ENCODE measurements around the gene ZNF680. TPM values are rescaled to one million over a fixed set of nuclear protein-coding genes. Genes with fewer than 3 reads are reported as not detected.

Gene ZNF680
- total RNA-seq, 1 experiment from 2014 or later = 11.2 TPM

DNA sequence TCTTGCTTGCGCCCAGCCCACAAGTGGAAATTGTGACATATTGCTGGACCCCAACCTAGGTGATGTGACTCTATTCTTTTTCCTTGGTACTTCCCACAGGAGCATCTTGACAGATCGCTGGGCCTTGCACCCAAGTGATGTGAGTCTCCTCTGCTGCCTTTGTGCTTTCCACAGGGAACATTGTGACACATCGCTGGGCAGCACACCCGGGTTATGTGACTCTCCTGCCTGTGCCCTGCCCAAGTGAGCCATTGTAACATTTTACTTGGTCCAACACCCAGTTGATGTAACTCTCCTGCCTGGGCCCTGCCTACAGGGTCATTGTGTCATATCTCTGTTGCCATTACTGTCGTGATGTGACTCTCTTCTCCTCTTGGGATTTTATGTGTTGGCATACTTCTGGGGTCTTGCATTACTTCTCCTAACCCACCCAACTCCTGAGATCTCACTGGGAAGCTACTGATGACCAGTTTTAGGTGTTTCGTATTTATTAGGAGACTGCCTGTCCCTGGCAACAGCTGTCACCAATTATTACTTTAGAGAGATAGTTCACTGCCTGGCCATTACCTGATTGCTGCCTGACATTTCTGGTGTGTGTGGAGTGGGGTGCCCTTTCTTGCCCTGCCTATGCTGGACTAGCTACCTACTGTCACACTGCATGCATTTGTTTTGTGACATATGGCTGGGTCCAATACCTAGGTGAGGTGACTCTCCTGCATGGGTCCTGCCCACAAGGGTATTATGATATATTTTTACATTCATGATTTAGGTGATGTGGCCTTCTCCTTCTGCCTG, 45.4 kb upstream of the ZNF680 start:
- no peak overlapping the region for H2AFZ ChIP-seq (ENCODE audit: low read depth, low read length, poor library complexity, severe bottlenecking)
- no peaks in the 10 kb centered on the region for H3K27me3 ChIP-seq (ENCODE audit: insufficient read depth, low read length)
- CTCF ChIA-PET = no interaction called here
- DNase-seq (ENCODE audit: low read depth, low spot score) (no peak), ATAC-seq (no peak)
- no peaks in the 10 kb centered on the region for H3K4me1 ChIP-seq (ENCODE audit: control insufficient read depth in 1 of 2, insufficient read depth in 2 of 2, low read length in 2 of 2)
- H3K27ac ChIP-seq (ENCODE audit: low read depth, low read length) = no peak overlapping the region
- RAD21 ChIA-PET (ENCODE audit: low non-redundant PET in 1 of 2, low total read pairs in 2 of 2, uncharacterized antibody in 2 of 2, unreplicated experiment in 2 of 2) = no interaction called here
- no peaks in the 10 kb centered on the region for H4K20me1 ChIP-seq (ENCODE audit: insufficient read depth)
- H3K36me3 ChIP-seq (ENCODE audit: control insufficient read depth in 1 of 2, insufficient read depth in 2 of 2, low read length in 2 of 2) = no peaks in the 10 kb centered on the region
- H3K9me3 ChIP-seq (ENCODE audit: control insufficient read depth in 1 of 2, insufficient read depth in 1 of 2, low read depth in 1 of 2, low read length in 2 of 2) = peaks cover 0 to 7% of the 10 kb centered on the region in 2 experiments; a peak in 1 of 4 replicates
- no peaks in the 10 kb centered on the region for H3K79me2 ChIP-seq (ENCODE audit: insufficient read depth, low read length)
- POLR2A ChIA-PET = no interaction called here
- no peaks in the 10 kb centered on the region for H3K9me2 ChIP-seq (ENCODE audit: insufficient read depth)
- H3K9ac ChIP-seq (ENCODE audit: low read length) = no peak overlapping the region
- no peak overlapping the region for H3K4me3 ChIP-seq (replicated peaks in 1 of 2; ENCODE audit: low read depth in 1 of 2, low read length in 2 of 2)
- intact Hi-C loops (cut with micrococcal nuclease) = no loop called here
- no peak overlapping the region for H3K4me2 ChIP-seq (ENCODE audit: low read length)
- TF ChIP-seq CBX3 (IDR thresholded peaks at IDR 0.05; ENCODE audit: low read depth) (no peak), FOSL1 (IDR thresholded peaks at IDR 0.05; ENCODE audit: low read depth) (no peak)
- TF ChIP-seq, protein P1, sequence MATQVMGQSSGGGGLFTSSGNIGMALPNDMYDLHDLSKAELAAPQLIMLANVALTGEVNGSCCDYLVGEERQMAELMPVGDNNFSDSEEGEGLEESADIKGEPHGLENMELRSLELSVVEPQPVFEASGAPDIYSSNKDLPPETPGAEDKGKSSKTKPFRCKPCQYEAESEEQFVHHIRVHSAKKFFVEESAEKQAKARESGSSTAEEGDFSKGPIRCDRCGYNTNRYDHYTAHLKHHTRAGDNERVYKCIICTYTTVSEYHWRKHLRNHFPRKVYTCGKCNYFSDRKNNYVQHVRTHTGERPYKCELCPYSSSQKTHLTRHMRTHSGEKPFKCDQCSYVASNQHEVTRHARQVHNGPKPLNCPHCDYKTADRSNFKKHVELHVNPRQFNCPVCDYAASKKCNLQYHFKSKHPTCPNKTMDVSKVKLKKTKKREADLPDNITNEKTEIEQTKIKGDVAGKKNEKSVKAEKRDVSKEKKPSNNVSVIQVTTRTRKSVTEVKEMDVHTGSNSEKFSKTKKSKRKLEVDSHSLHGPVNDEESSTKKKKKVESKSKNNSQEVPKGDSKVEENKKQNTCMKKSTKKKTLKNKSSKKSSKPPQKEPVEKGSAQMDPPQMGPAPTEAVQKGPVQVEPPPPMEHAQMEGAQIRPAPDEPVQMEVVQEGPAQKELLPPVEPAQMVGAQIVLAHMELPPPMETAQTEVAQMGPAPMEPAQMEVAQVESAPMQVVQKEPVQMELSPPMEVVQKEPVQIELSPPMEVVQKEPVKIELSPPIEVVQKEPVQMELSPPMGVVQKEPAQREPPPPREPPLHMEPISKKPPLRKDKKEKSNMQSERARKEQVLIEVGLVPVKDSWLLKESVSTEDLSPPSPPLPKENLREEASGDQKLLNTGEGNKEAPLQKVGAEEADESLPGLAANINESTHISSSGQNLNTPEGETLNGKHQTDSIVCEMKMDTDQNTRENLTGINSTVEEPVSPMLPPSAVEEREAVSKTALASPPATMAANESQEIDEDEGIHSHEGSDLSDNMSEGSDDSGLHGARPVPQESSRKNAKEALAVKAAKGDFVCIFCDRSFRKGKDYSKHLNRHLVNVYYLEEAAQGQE (IDR thresholded peaks at IDR 0.05; ENCODE audit: low read depth) = no peak
- no TSS peak for BruUV-seq (replicated peaks)

DNA sequence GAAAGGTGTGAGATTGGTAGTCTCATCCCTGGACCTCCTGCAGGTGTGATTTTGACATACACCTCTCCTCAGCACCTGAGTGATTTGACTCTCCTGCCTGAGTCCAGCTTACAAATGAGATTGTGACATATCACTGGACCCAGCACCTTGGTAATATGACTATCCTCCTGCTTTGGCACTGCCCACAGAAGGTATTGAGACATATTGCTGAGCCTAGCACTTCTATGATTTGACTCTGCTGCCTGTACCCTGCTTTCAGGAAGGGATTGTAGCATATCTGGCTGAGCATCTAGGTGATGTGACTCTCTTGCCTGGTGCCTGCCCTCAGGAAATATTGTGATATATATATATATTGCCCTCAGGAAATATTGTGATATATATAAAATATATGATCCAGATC, 43.5 kb upstream of the ZNF680 start:
- no peak overlapping the region for H2AFZ ChIP-seq (ENCODE audit: low read depth, low read length, poor library complexity, severe bottlenecking)
- ChIA-PET CTCF (no interaction called here), POLR2A (no interaction called here), RAD21 (ENCODE audit: low non-redundant PET in 1 of 2, low total read pairs in 2 of 2, uncharacterized antibody in 2 of 2, unreplicated experiment in 2 of 2) (no interaction called here)
- H3K27ac ChIP-seq (ENCODE audit: low read depth, low read length) = no peak overlapping the region
- H3K4me2 ChIP-seq (ENCODE audit: low read length) = no peak overlapping the region
- no TSS peak for BruUV-seq (replicated peaks)
- no peaks in the 10 kb centered on the region for H3K4me1 ChIP-seq (ENCODE audit: control insufficient read depth in 1 of 2, insufficient read depth in 2 of 2, low read length in 2 of 2)
- H3K36me3 ChIP-seq (ENCODE audit: control insufficient read depth in 1 of 2, insufficient read depth in 2 of 2, low read length in 2 of 2) = no peaks in the 10 kb centered on the region
- H3K9ac ChIP-seq (ENCODE audit: low read length) = no peak overlapping the region
- no peaks in the 10 kb centered on the region for H3K9me2 ChIP-seq (ENCODE audit: insufficient read depth)
- intact Hi-C loops (cut with micrococcal nuclease) = no loop called here
- H3K27me3 ChIP-seq (ENCODE audit: insufficient read depth, low read length) = no peaks in the 10 kb centered on the region
- no peak for DNase-seq (ENCODE audit: low read depth, low spot score)
- no peaks in the 10 kb centered on the region for H3K79me2 ChIP-seq (ENCODE audit: insufficient read depth, low read length)
- peaks cover 0 to 3% of the 10 kb centered on the region in 2 experiments; a peak in 1 of 4 replicates for H3K9me3 ChIP-seq (ENCODE audit: control insufficient read depth in 1 of 2, insufficient read depth in 1 of 2, low read depth in 1 of 2, low read length in 2 of 2)
- no peak overlapping the region for H3K4me3 ChIP-seq (replicated peaks in 1 of 2; ENCODE audit: low read depth in 1 of 2, low read length in 2 of 2)
- H4K20me1 ChIP-seq (ENCODE audit: insufficient read depth) = no peaks in the 10 kb centered on the region
- no peak for ATAC-seq
- TF ChIP-seq ZFX (IDR thresholded peaks at IDR 0.05) = no peak
- TF ChIP-seq ZBTB33 (IDR thresholded peaks at IDR 0.05; ENCODE audit: extremely low read depth, insufficient replicate concordance, low read length) = no peak
- no peak for TF ChIP-seq FOSL1 (IDR thresholded peaks at IDR 0.05; ENCODE audit: low read depth)
- no peak for TF ChIP-seq POLR2AphosphoS5 (IDR thresholded peaks at IDR 0.05; ENCODE audit: low read depth, low read length)
- TF ChIP-seq CEBPB (IDR thresholded peaks at IDR 0.05; ENCODE audit: low read depth) = no peak
- TF ChIP-seq YY1 (IDR thresholded peaks at IDR 0.05; ENCODE audit: extremely low read depth, insufficient replicate concordance, low read depth, low read length) = no peak
- no peak for TF ChIP-seq TCF7L2 (IDR thresholded peaks at IDR 0.05; ENCODE audit: borderline replicate concordance, extremely low read depth, insufficient read depth, insufficient read length)
- no peak for TF ChIP-seq CBX3 (IDR thresholded peaks at IDR 0.05; ENCODE audit: low read depth)
- no peak for TF ChIP-seq EGR1 (IDR thresholded peaks at IDR 0.05; ENCODE audit: low read depth)

Data from HCT116 (cell line).